Endothelial cell of umbilical vein (primary cell): ENCODE data around the gene C3orf70. TPM values are rescaled to one million over a fixed set of nuclear protein-coding genes. Genes with fewer than 3 reads are reported as not detected.

Experiments used
- BruUV-seq: library from RNA; stranded (reverse); fragments of 400-500 nt; replicated peaks from 2 replicates; lab custom pipeline; 2021; lab: Mats Ljungman, UMichigan
- CTCF ChIA-PET: fragments of 300-600, 350-600 bp; sonication (Branson Sonifier 250); formaldehyde crosslinking; loops from one replicate; lab custom pipeline; 2021; ENCODE audit warnings: antibody characterized with exemption, inconsistent platforms; lab: Charles Lee
- POLR2A ChIA-PET: fragments of 300-600, 350-600 bp; sonication (Branson Sonifier 250); formaldehyde crosslinking; loops from one replicate; lab custom pipeline; 2021; ENCODE audit warnings: antibody characterized with exemption, inconsistent platforms; lab: Charles Lee
- DNase-seq: peaks from one replicate; pipeline ENCODE4 v3.0.0-alpha.2; 2011; ENCODE audit warnings: low read depth, low spot score
- FAIRE-seq: peaks from 2 replicates; lab custom pipeline; 2011; peaks lifted over from hg19 to GRCh38; lab: Jason Lieb, UNC
- H2AFZ ChIP-seq: 2 replicates; pipeline ENCODE4 v1.6.0; 2012; ENCODE audit warnings: low read depth, low read length, control low read depth, inconsistent platforms
- H3K27ac ChIP-seq: 2 replicates; pipeline ENCODE4 v1.5.1; 2011; ENCODE audit warnings: low read depth, mild to moderate bottlenecking, control low read depth, low read length, moderate library complexity; ENCODE audit not compliant: insufficient read depth
- H3K27me3 ChIP-seq, 2 experiments: 2 replicates each; pipeline versions ENCODE4 v1.6.0 to v1.6.1; 2011; ENCODE audit warnings: low read length in 2 of 2, mixed read lengths in 1 of 2; ENCODE audit not compliant: control insufficient read depth in 2 of 2, insufficient read depth in 2 of 2
- H3K36me3 ChIP-seq, 2 experiments: 2 replicates in 1 of 2; 3 replicates in 1 of 2; pipeline ENCODE4 v1.5.1; 2011; ENCODE audit warnings: low read length in 2 of 2, mild to moderate bottlenecking in 1 of 2, moderate library complexity in 1 of 2; ENCODE audit not compliant: control insufficient read depth in 2 of 2, insufficient read depth in 2 of 2; ENCODE audit errors: extremely low read depth in 1 of 2
- H3K4me1 ChIP-seq: 3 replicates; pipeline ENCODE4 v1.5.1; 2011; ENCODE audit warnings: mild to moderate bottlenecking, low read length; ENCODE audit not compliant: control insufficient read depth, insufficient read depth; ENCODE audit errors: extremely low read depth
- H3K4me2 ChIP-seq: 2 replicates; pipeline ENCODE4 v1.6.1; 2011; ENCODE audit warnings: low read length, control low read depth, mixed read lengths; ENCODE audit not compliant: insufficient read depth
- H3K4me3 ChIP-seq, 3 experiments: fragments of 200-600 bp in 1 of 3; sonication (generic), shearing (Covaris generic) in 1 of 3; replicated peaks in 1 of 3; 2 replicates each; pipeline ENCODE4 v1.5.1; 2011 to 2016; ENCODE audit warnings: control low read depth in 3 of 3, low read length in 3 of 3, mild to moderate bottlenecking in 2 of 3, inconsistent platforms in 1 of 3, low read depth in 1 of 3, moderate library complexity in 1 of 3; ENCODE audit not compliant: insufficient read depth in 1 of 3
- H3K79me2 ChIP-seq: 2 replicates; pipeline ENCODE4 v1.6.0; 2012; ENCODE audit warnings: low read length, inconsistent platforms; ENCODE audit not compliant: control insufficient read depth, insufficient read depth
- H3K9ac ChIP-seq: replicated peaks from 2 replicates; pipeline ENCODE3; 2011; ENCODE audit warnings: low read length, control low read depth; ENCODE audit not compliant: insufficient read depth; ENCODE audit errors: extremely low read depth
- H3K9me1 ChIP-seq: replicated peaks from 3 replicates; pipeline ENCODE4 v1.6.0; 2011; ENCODE audit warnings: mild to moderate bottlenecking, low read length; ENCODE audit not compliant: control insufficient read depth, insufficient read depth; ENCODE audit errors: extremely low read depth
- H3K9me3 ChIP-seq: replicated peaks from 2 replicates; pipeline ENCODE4 v1.5.1; 2012; ENCODE audit warnings: low read length, inconsistent platforms; ENCODE audit not compliant: control insufficient read depth, insufficient read depth
- H4K20me1 ChIP-seq: replicated peaks from 2 replicates; pipeline ENCODE3; 2011; ENCODE audit warnings: mild to moderate bottlenecking, low read length; ENCODE audit not compliant: control insufficient read depth, insufficient read depth; ENCODE audit errors: extremely low read depth
- CTCF ChIP-seq, 2 donors: IDR thresholded peaks; 1 replicate in 1 of 2; 2 replicates in 1 of 2; pipeline ENCODE4 v1.5.1; 2011; ENCODE audit warnings: low read length in 2 of 2, mild to moderate bottlenecking in 2 of 2, moderate library complexity in 2 of 2, control low read depth in 1 of 2, inconsistent platforms in 1 of 2, low read depth in 1 of 2; ENCODE audit not compliant: insufficient read depth in 1 of 2; ENCODE audit errors: extremely low read depth in 1 of 2
- EZH2 ChIP-seq: IDR thresholded peaks from 2 replicates; pipeline ENCODE4 v1.6.1; 2012; ENCODE audit warnings: borderline replicate concordance, low read depth, mild to moderate bottlenecking, moderate library complexity, low read length, inconsistent platforms; ENCODE audit not compliant: severe bottlenecking
- FOS ChIP-seq: IDR thresholded peaks from 2 replicates; pipeline ENCODE4 v1.6.1; 2011; ENCODE audit warnings: mild to moderate bottlenecking, low read length, moderate library complexity, borderline replicate concordance; ENCODE audit not compliant: insufficient read depth
- JUN ChIP-seq: IDR thresholded peaks from 2 replicates; pipeline ENCODE4 v1.6.1; 2011; ENCODE audit warnings: borderline replicate concordance, low read depth; ENCODE audit not compliant: insufficient read length, insufficient read depth
- MAX ChIP-seq: IDR thresholded peaks from 2 replicates; pipeline ENCODE4 v1.6.1; 2011; ENCODE audit not compliant: insufficient read depth, insufficient read length
- MYC ChIP-seq: IDR thresholded peaks from one replicate; pipeline ENCODE4 v1.6.1; 2011; ENCODE audit warnings: mild to moderate bottlenecking, low read depth, low read length
- POLR2AphosphoS5 ChIP-seq: IDR thresholded peaks from 2 replicates; pipeline ENCODE4 v1.6.1; 2012; ENCODE audit warnings: low read depth, mild to moderate bottlenecking, control low read depth, low read length, moderate library complexity; ENCODE audit not compliant: insufficient read depth
- dilution Hi-C: fragments of 300-500 bp; cut with MboI; formaldehyde crosslinking; loops from one replicate; pipeline ENCODE4 v1.15.0; 2019; ENCODE audit warnings: low sequenced_read_pairs; ENCODE audit not compliant: extremely low pct_ligation_motif_present
- intact Hi-C: fragments of 100-400 bp; cut with micrococcal nuclease; formaldehyde crosslinking; loops from one replicate; pipeline ENCODE4 v1.10.0; 2022
- polyA plus RNA-seq, 4 experiments: library from polyadenylated mRNA; depleted of rRNA in 3 of 4; stranded (reverse) in 3 of 4; unstranded in 1 of 4; fragments of >200 nt; gene quantifications; 2 replicates each; pipeline versions ENCODE4 v1.2.1 to v1.2.3, GENCODE V29; 2011 to 2012; ENCODE audit warnings: missing spikeins in 1 of 4
- total RNA-seq: library from RNA; stranded (reverse); gene quantifications from 2 replicates; pipeline ENCODE4 v1.2.3, GENCODE V29; 2021

C3orf70 gene
- total and polyA plus RNA-seq, 2 donors (not counting 3 experiments of a cell fraction or from before 2014, with no cell fraction given): 0.08 to 0.20 TPM

GRCh38 chr3:185084901-185085300 is 68.0 kb downstream of the C3orf70 start:
- Histone ChIP-seq H3K27ac (no peak overlapping the region), H3K79me2 (no peaks in the 10 kb centered on the region), H2AFZ (no peak overlapping the region), H3K27me3 (peaks cover 3 to 7% of the 10 kb centered on the region in 2 experiments), H3K9ac (no peak overlapping the region), H3K9me3 (no peaks in the 10 kb centered on the region), H3K4me2 (no peak overlapping the region), H3K4me3 (no peak overlapping the region), H3K36me3 (no peaks in the 10 kb centered on the region), H3K9me1 (no peaks in the 10 kb centered on the region), H3K4me1 (no peaks in the 10 kb centered on the region), H4K20me1 (no peaks in the 10 kb centered on the region)
- TF ChIP-seq EZH2: no peak
- no peak for TF ChIP-seq CTCF (IDR thresholded peaks at IDR 0.05; ENCODE audit: extremely low read depth in 1 of 2, insufficient read depth in 1 of 2, low read depth in 1 of 2, low read length in 2 of 2)
- TF ChIP-seq MAX: no peak
- no peak for TF ChIP-seq POLR2AphosphoS5
- TF ChIP-seq JUN: no peak
- TF ChIP-seq MYC: no peak
- no peak for TF ChIP-seq FOS
- dilution Hi-C loops (no loop called here), intact Hi-C loops (no loop called here)
- no peak for FAIRE-seq
- CTCF ChIA-PET: interaction anchor here (0.6 to 1.0 kb wide), 2 partner anchors 14 to 118 kb away, joined by 3 read pairs; no protein-coding TSS in a partner anchor
- POLR2A ChIA-PET: no interaction called here
- no TSS peak for BruUV-seq
- no peak for DNase-seq
